Aorta (tissue), 5 donors: ENCODE data around the gene PTGDS. TPM values are rescaled to one million over a fixed set of nuclear protein-coding genes. Genes with fewer than 3 reads are reported as not detected.

Experiments used
- ATAC-seq: fragments of 200-7000 bp; cut with Tn5 transposase; one replicate; pipeline ENCODE4 v1.9.1; 2022; ENCODE audit warnings: moderate library complexity; ENCODE audit not compliant: low FRiP score
- DNase-seq, 2 donors: peaks; one replicate each; pipeline ENCODE4 v3.0.0-alpha.2; 2020
- H3K27ac ChIP-seq, 2 donors: one replicate each; pipeline ENCODE4 v1.5.1; 2013; ENCODE audit warnings: low read length in 2 of 2, mild to moderate bottlenecking in 2 of 2, moderate library complexity in 2 of 2, control low read depth in 1 of 2, inconsistent platforms in 1 of 2, low read depth in 1 of 2
- H3K27me3 ChIP-seq, 2 donors: one replicate each; pipeline ENCODE4 v1.6.1; 2013; ENCODE audit warnings: control low read depth in 1 of 2, low read length in 1 of 2, mild to moderate bottlenecking in 1 of 2, moderate library complexity in 1 of 2; ENCODE audit not compliant: insufficient read depth in 2 of 2, control insufficient read depth in 1 of 2
- H3K36me3 ChIP-seq, 2 donors: one replicate each; pipeline ENCODE4 v1.6.1; 2013; ENCODE audit warnings: control low read depth in 1 of 2, low read length in 1 of 2, mild to moderate bottlenecking in 1 of 2; ENCODE audit not compliant: insufficient read depth in 2 of 2, control insufficient read depth in 1 of 2
- H3K4me1 ChIP-seq, 2 donors: one replicate each; pipeline ENCODE4 v1.6.1; 2013; ENCODE audit warnings: low read length in 2 of 2, control low read depth in 1 of 2, mild to moderate bottlenecking in 1 of 2, moderate library complexity in 1 of 2; ENCODE audit not compliant: insufficient read depth in 2 of 2, control insufficient read depth in 1 of 2
- H3K4me3 ChIP-seq, 2 donors: one replicate each; pipeline ENCODE4 v1.5.1; 2013; ENCODE audit warnings: low read length in 2 of 2, control low read depth in 1 of 2, mild to moderate bottlenecking in 1 of 2
- H3K9me3 ChIP-seq: one replicate; pipeline ENCODE4 v1.6.1; 2013; ENCODE audit warnings: mild to moderate bottlenecking, low read length; ENCODE audit not compliant: control insufficient read depth
- WGBS, 2 donors: extraction: QIAGEN DNeasy Blood & Tissue Kit; methylation state at CpG; one replicate each; pipeline ENCODE4 v1.1.7; 2013; 5-methylcytosine and 5-hydroxymethylcytosine counted together
- intact Hi-C, 2 donors: fragments of 100-400 bp; cut with DNase I; formaldehyde crosslinking; loops; one replicate each; pipeline versions ENCODE4 v1.14.2 to v1.15.0; 2022
- polyA plus RNA-seq, 2 donors: library from polyadenylated mRNA; stranded (reverse); fragments of 200-250 nt; gene quantifications; one replicate each; pipeline ENCODE4 v1.2.3, GENCODE V29; 2013
- total RNA-seq, 2 donors: library from RNA; stranded (reverse); fragmentation: NEBNext Ultra II Directional; extraction: Animal tissue kit (Norgen Biotek cat#: 25700); gene quantifications; one replicate each; pipeline ENCODE4 v1.2.1, GENCODE V29; 2021
- donor health status: healthy with polysubstance abuse.
- donor health status: Bipolar disorder and iron deficiency.
- donor health status: DM: no; HTN: no; CAD: no.
- donor health status: DM: no; HTN: no; CAD: no.
- donor health status: DM: yes; HTN: yes; CAD: no.

Gene PTGDS
- total and polyA plus RNA-seq, 4 donors = 12.2 to 145 (median 71.0) TPM

DNA sequence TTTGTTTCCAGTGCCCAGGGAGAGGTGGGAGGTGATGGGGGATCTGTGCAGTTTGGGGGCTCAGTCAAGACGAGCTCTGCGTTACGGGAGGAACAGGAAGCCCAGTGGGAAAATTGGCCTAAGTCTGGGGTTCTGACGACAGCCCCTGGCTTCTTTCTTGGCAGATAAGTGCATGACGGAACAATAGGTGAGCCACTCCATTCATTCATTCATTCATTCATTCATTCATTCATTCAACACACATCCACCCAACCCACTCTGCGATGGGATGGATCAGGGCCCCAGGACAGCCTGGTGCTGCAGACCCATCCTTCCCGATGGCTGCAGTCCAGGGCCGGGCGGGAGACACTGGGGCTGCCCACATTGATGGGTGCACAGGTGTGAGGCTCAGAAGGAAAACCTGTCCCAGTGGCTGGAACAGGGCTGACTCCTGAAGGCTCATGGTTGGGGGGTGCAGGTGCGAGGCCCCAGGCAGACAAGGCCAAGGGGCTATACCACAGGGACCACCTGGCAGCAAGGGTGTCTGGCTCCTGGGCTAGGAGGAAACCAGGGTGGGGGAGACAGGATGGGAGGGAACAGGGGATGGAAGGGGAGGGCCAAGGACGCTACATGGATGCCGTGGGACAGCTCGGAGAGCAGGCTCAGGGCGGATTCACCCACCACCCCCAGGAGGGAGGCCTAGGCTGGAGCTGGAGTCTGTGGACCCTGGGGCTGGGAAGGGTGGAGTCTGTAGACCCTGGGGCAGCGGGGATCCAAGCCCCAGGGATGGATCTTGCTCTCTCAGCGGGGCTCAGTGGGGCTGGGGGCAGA, 3.6 kb downstream of the PTGDS start:
- Histone ChIP-seq H3K4me3 (no peak overlapping the region), H3K4me1 (no peaks in the 10 kb centered on the region), H3K27me3 (no peaks in the 10 kb centered on the region), H3K36me3 (no peaks in the 10 kb centered on the region), H3K27ac (no peak overlapping the region), H3K9me3 (no peaks in the 10 kb centered on the region)
- WGBS, 2 donors = 94 to 97% methylated on average over 16 of the region's 16 CpGs
- ATAC-seq = no peak
- DNase-seq = no peak
- intact Hi-C loops = no loop called here

DNA sequence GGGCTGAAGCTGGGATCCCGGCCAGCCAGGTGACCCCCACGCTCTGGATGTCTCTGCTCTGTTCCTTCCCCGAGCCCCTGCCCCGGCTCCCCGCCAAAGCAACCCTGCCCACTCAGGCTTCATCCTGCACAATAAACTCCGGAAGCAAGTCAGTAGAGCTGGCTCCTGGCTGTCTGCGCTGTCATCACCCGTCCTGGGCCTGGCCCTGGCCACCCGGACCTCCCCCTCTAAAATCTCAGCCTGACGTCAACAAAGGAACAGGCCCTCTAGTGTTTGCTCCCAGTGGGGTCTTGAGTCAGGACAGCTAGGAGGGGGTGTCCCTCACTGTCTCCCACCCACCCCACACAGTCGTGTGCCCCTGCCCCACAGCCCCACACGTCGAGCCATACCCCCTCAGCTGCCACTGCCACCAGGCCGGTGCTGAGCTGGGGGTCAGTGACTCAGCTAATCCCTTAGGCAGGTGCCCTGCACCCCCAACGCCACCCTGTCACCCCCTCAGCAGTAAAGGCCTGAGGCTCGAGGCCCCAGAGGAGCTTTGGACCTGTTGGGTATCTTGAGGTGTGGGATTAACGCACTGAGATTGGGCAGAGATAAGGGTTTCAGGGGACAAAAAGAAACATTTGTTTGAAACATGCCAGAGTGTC, 4.4 kb downstream of the PTGDS start:
- no peak overlapping the region for H3K4me3 ChIP-seq
- ATAC-seq = no peak
- H3K27me3 ChIP-seq = no peaks in the 10 kb centered on the region
- no peak overlapping the region for H3K27ac ChIP-seq
- intact Hi-C loops = no loop called here
- DNase-seq = no peak
- no peaks in the 10 kb centered on the region for H3K36me3 ChIP-seq
- H3K4me1 ChIP-seq = no peaks in the 10 kb centered on the region
- 76 to 77% methylated on average over 17 of the region's 17 CpGs for WGBS, 2 donors
- no peaks in the 10 kb centered on the region for H3K9me3 ChIP-seq

DNA sequence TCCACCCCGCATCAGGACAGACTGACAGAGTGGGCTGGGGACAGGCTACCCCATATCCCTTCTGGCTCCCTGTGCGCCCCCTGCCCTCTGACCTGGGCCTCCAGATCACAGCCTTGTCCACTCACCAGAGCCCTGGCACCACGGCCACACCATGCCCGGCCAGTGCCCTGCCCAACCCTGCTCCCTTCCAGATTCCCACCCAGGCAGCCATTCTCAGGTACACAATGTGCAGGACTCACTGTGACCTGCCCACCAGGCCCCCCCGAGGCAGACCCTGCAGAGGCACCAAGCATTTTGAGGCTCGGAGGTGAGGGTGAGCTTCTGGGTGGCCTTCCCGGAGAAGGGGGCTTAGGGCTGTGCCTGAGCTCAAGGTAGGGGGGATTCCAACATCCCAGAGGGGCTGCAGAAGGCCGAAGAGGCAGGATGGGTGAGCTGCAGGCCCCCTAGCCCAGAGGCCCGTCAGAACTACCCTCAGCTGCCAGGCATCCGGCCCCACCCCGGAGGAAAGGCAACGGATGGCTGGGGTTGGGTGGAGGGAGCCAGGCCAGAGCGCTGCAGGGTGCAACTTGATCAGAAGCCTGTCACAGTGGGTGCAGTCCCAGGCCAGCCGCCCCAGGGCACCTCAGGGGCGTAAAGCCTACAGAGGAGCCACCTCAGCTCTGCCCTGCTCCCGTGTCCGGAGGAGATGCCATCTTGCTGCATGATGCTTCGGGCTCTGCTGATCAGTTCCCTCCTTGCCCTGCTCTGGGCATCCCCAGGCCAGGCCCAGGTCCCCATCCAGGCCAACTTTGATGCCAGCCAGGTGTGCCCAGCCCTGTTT, 5.1 kb downstream of the PTGDS start, which contains the start of gene LCNL1:
Gene LCNL1, plus strand, starts transcription at position 762 of the 820 bp plus-strand sequence. CDS start 594 bp downstream, outside the sequence.
- no peak for DNase-seq
- Histone ChIP-seq H3K36me3 (no peaks in the 10 kb centered on the region), H3K4me1 (no peaks in the 10 kb centered on the region), H3K9me3 (no peaks in the 10 kb centered on the region), H3K27ac (no peak within 1 kb of the TSS), H3K27me3 (no peaks in the 10 kb centered on the region), H3K4me3 (no peak within 1 kb of the TSS)
- whole genome bisulfite sequencing, 2 donors = 88% methylated on average over 18 of the region's 18 CpGs
- ATAC-seq = no peak
- intact Hi-C loops = no loop called here

DNA sequence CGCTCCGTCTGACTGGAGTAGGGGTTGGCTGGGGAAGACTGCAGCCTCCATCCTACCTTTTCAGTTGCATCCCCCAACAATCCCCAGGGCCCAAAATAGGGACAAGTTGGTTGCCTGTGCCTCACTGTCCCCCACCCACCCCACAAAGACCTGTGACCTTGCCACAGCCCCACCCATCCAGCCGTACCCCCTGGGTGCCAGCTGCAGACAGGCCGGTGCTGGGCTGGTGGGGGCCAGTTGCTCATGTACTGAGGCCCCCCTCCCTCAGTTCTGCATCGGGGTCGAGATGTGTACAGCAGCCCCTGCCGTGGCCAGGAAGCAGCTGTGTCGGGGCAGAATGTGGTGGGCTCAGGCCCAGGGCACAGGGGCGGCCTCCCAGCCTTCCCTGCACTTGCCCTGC, 5.9 kb downstream of the PTGDS start:
- no peak overlapping the region for H3K4me3 ChIP-seq
- 91 to 92% methylated on average over 9 of the region's 9 CpGs for WGBS, 2 donors
- no peaks in the 10 kb centered on the region for H3K36me3 ChIP-seq
- H3K27ac ChIP-seq = no peak overlapping the region
- no peak for ATAC-seq
- intact Hi-C loops = no loop called here
- H3K27me3 ChIP-seq = no peaks in the 10 kb centered on the region
- no peak for DNase-seq
- H3K9me3 ChIP-seq = no peaks in the 10 kb centered on the region
- H3K4me1 ChIP-seq = no peaks in the 10 kb centered on the region

DNA sequence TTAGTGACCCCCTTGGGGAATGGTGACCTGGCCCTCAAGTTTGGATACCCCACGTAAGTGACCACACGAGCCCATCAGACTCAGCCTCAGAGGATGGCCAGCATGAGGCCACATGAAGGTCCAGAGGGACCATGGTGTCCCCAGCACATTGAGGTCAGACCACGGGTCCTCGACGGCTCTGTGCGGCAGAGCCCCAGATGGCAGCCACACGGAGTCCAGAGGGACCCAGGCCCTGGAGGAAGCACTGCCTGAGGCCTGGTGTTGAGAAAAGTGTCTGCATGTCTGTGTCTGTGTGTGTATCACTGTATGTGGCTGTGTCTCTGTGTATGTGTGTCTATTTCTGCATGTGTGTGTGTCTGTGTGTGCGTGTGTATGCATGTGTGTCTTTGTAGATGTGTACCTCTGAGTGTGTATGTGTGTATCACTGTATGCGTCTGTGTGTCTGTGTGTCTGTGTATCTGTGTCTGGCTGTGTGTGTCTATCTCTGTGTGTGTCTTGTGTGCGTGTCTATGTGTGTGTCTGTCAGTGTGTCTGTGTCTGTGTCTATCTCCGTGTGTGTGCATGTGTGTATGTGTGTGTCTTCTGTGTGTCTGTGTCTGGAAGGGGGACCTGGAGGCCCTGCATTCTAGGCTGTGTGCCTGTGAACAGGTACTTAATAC, 6.5 kb downstream of the PTGDS start:
- DNase-seq = no peak
- H3K36me3 ChIP-seq = no peaks in the 10 kb centered on the region
- H3K27ac ChIP-seq = no peak overlapping the region
- intact Hi-C loops = no loop called here
- no peaks in the 10 kb centered on the region for H3K4me1 ChIP-seq
- no peak overlapping the region for H3K4me3 ChIP-seq
- H3K27me3 ChIP-seq = no peaks in the 10 kb centered on the region
- 84 to 87% methylated on average over 11 of the region's 11 CpGs for WGBS, 2 donors
- no peaks in the 10 kb centered on the region for H3K9me3 ChIP-seq
- no peak for ATAC-seq

DNA sequence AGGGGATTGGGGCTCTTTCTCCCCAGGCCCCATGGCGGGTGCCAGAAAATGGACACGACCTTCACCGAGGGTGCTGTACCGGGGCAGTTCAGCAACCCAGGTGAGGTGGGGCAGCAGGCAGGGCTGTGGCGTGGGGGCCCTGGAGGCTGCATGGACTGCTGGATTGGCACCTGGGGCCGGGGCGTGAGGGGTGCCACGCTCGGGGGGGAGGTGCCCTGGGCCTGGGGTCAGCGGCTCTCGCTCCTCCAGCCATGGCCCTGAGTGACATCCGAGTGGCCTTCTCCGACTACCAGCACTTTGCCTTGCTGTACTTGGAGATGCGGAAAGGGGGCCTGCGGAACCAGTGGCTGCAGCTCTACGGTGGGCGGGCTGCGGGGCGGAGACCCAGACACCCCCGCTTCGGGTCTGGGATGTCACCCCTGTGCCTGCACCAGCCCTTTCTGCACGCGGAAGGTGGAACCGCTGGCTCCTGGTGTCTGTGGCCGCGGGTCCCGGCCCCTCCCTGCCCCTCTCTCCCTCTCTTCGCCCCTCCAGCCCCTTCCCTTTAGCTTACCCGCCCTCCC, 7.2 kb downstream of the PTGDS start:
- intact Hi-C loops = no loop called here
- no peaks in the 10 kb centered on the region for H3K36me3 ChIP-seq
- ATAC-seq (no peak), DNase-seq (no peak)
- H3K27me3 ChIP-seq = no peaks in the 10 kb centered on the region
- WGBS, 2 donors = 59 to 66% methylated on average over 16 to 29 of the region's 29 CpGs
- no peaks in the 10 kb centered on the region for H3K9me3 ChIP-seq
- H3K27ac ChIP-seq = no peak overlapping the region
- no peak overlapping the region for H3K4me3 ChIP-seq
- H3K4me1 ChIP-seq = no peaks in the 10 kb centered on the region

DNA sequence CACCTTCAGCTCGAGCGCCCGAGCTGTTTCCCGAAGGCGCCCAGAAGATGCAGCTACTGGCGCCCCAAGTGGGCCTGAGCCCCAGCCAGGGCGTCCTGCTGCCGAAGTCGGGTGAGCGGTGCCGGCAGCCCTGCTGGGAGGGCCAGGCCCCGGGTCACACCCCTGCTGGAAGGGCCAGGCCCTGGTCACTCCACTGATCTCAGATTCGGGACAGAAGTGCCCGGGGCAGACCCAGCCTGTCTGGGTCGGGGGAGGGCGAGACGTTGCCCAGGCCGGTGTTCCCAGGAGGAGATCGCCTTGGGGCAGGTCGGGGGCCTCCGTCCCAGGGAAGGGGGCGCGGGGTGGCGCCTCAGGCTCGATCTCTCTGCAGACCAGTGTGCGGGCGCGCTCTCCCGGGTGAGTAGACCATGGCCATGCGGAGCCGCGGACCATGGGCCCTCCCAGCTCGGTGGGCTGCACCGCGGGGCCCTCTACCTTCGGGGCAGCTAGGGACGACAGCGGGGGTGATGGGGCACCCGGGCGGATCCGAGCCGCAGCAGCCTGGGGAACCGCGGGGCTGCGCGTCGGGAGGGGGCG, 7.8 kb downstream of the PTGDS start:
- Histone ChIP-seq H3K4me3 (no peak overlapping the region), H3K27me3 (no peaks in the 10 kb centered on the region), H3K27ac (no peak overlapping the region), H3K9me3 (no peaks in the 10 kb centered on the region), H3K36me3 (no peaks in the 10 kb centered on the region), H3K4me1 (no peaks in the 10 kb centered on the region)
- ATAC-seq (no peak), DNase-seq (no peak)
- 8 to 9% methylated on average over 39 to 48 of the region's 48 CpGs for WGBS, 2 donors
- intact Hi-C loops = no loop called here

DNA sequence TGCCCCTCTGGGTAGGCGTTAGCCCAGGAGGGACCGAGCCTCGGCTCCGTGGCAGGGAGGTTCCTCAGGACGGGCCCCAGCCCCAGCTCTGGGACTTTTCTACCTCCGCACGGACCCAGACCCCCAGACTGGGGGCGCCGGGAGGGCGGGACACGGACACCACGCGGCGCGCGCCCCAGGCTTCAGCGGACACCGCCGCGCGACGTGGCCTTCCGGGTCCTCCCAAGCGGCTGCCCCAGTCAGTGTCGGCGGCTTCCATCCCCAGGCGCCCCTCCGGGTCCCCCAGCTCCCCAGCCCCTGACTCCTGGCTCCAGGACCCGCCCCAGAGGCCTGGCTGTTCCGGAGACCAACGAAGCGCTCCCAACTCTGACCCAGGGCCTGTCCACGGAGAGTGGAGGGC, 8.5 kb downstream of the PTGDS start:
- no peak for ATAC-seq
- intact Hi-C loops = no loop called here

More for the DNA sequence above, 8.5 kb downstream of the PTGDS start:
- H3K27me3 ChIP-seq = no peaks in the 10 kb centered on the region
- H3K4me1 ChIP-seq = no peaks in the 10 kb centered on the region
- no peaks in the 10 kb centered on the region for H3K36me3 ChIP-seq
- H3K9me3 ChIP-seq = no peaks in the 10 kb centered on the region
- DNase-seq = no peak
- H3K4me3 ChIP-seq = no peak overlapping the region
- WGBS, 2 donors = 22 to 28% methylated on average over 25 to 33 of the region's 33 CpGs
- H3K27ac ChIP-seq = no peak overlapping the region
